Right forelimb (tissue), 1 donor: Measurements from ENCODE around the gene ZNF616.

Experiments used
- DNase-seq: peaks from one replicate; pipeline ENCODE4 v3.0.0-alpha.2; 2018

ZNF616 gene

GRCh38 chr19:52139252-52140031, at the start of gene ZNF616:
TSS of gene ZNF616 (minus strand) at chr19:52139938. CDS start at chr19:52130512, 9,426 bp downstream.
- DNase-seq: peak; percentile 98

DNA sequence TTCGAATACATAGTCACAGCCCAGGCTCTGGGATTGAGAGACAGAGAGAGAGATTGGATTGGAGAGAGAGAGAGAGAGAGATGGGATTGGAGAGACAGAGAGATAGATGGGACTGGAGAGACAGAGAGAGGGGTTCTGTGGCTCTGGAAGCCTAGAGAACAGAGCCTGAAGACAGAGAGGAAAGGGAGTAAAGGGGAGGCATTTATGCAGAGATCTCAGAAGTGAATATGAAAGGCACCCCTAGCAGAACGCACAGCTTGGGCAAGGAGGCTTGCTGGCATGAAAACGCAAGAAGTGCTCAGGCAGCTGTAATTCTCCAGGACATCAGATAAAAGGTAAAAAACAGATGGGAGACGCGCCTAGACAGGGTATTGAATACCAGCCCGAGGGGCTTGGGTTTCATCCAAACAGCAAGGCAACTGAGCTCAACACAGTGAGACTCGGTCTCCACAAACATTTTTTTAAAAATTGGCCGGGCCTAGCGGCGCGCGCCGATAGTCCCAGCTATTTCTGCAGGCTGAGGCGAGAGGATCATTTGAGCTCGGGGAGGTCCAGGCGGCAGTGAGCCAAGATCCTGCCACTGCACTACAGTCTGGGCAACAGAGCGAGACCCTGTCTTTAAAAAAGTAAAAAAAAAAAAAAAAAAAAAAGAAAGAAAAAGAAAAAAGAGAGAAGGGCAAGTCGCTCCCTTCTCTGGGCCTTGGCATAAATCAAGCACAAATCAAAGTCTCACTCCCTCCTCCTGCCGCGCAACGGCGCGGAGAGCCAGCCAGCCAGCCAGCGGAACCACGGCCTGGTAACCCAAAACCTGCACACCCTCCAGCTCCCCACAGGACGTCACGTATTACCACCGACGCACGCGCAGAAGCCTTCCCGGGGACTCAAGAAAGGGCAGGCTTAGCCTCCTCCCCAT, 49.3 kb upstream of the ZNF616 start:
- DNase-seq: peak; percentile 99

DNA sequence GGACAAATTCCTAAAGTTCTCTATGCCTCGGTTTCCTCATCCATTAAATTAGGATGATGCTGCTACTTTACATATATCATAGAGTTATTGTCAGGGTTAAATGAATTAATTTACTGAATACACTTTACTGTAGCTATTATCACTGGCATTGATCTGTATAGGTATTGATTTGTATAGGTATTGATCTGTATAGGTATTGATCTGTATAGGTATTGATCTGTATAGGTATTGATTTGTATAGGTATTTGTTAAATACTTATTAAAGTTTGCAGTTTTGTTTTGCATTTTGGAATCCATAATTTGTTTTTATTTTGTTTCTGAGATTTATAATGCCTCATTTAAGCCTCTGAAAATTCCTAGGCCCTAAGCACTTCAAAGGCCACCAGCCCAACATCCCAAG, 47.7 kb upstream of the ZNF616 start:
- no peak for DNase-seq

GRCh38 chr19:52176574-52176973, 36.8 kb upstream of the ZNF616 start:
- DNase-seq: no peak

DNA sequence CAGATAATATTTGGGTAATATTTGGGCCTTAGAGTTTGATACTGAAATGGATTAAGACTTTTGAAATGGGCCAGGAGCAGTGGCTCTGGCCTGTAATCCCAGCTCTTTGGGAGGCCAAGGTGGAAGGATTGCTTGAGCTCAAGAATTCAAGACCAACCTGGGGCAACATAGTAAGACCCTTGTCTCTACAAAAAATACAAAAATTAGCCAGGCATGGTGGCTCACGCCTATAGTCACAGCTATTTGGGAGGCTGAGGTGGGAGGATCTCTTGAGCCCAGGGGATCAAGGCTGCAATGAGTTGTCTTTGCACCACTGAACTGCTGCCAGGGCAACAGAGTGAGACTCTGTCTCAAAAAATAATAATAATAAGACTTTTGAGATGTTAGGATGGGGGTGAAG, 32.6 kb upstream of the ZNF616 start:
- DNase-seq: no peak

GRCh38 chr19:52171321-52172169, 31.8 kb upstream of the ZNF616 start, which contains the start of gene ZNF836:
TSS of gene ZNF836 (minus strand) at chr19:52171621. CDS start at chr19:52168072, 3,549 bp downstream.
- DNase-seq: peak; percentile 90

GRCh38 chr19:52170863-52171320, 31.2 kb upstream of the ZNF616 start:
- peak; percentile 62 for DNase-seq

DNA sequence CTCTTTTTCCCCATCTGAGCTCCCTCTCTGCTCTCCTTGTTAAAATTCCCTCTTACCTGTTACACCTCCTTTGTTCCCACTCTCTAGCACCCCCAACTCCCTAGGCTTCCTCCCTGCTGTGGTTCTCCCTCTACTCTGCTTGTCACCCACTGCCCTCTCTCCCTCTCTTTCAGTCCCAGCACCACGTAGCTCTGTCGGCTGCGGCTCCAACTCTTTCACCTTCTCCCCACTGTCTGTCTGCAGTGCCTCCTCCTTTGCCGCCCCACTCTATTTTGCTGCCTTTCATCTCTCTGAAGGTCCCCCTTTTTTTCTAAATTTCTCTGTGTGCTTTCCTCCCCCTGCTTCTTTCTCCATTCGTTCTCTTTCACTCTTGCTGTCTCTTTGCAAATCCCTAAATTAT, 30.6 kb upstream of the ZNF616 start:
- no peak for DNase-seq

DNA sequence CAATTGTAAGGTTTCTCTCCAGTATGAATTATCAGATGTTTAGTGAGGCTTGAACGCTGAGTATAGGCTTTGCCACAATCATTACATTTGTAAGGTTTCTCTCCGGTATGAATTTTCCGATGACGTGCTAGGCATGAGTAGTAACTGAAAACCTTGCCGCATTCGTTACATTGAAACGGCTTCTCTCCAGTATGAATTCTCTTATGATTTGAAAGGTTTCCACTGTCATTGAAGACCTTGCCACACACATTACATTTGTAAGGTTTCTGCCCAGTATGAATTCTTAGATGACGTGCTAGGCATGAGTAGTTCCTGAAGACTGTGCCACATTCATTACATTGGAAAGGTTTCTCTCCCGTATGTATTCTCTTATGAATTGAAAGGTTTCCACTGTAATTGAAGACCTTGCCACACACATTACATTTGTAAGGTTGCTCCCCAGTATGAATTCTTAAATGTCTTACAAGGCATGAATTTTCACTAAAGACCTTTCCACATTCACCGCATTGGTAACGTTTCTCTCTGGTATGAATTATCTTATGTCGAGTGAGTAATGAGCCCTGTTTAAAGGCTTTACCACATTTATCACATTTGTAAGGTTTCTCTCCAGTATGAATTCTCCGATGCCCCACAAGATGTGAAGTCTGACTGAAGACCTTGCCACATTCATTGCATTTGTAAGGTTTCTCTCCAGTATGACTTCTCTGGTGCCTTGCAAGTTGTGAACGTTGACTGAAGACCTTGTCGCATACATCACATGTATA, 16.0 kb upstream of the ZNF616 start:
- DNase-seq: no peak

GRCh38 chr19:52148256-52148655, 8.5 kb upstream of the ZNF616 start:
- no peak for DNase-seq

DNA sequence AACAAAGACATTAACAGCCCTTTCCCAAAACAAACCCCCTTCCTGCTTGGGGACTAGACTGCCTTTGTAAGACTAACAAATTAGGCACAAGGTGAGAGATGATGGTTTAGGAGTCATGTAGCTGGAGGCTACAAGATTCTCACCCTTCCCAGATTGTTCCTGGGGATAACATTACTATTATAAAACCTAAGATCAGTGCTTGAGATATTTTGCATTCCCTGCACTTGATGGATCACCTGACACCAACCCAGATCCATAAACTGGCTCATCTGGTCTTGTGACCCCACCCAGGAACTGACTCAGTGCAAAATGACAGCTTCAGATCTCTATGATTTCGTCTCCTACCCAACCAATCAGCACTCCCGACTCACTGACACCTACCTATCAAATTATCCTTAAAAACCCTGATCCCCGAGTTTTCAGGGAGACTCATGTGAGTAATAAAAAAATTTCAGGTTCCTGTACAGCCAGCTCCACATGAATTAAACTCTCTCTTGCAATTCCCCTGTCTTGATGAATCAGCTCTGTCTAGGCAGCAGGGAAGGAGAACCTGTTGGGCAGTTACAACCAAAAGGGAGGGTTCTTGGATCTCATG, 2.4 kb upstream of the ZNF616 start:
- DNase-seq: no peak

GRCh38 chr19:52141203-52141602, 1.5 kb upstream of the ZNF616 start:
- no peak for DNase-seq

GRCh38 chr19:52140032-52140710, 433 bp upstream of the ZNF616 start:
- DNase-seq: no peak

DNA sequence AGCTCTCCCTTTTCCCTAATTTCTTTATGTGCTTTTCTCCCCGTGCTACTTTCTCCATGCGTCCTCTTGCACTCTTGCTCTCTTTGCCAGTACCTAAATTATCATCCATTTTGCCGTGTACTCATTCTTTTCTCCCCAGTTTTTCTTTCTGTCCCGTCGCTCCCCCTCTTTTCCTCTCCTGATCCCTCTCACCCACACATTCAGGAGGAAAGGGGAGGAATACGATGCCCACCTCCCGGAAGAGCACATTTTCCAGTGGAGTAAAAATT, 821 bp downstream of the ZNF616 start:
- DNase-seq: no peak

- peak; percentile 62 for DNase-seq
These were observed 1.3 kb downstream of the ZNF616 start for GRCh38 chr19:52138278-52138982.

GRCh38 chr19:52120286-52120685, 19.5 kb downstream of the ZNF616 start:
- DNase-seq: no peak

- no peak for DNase-seq
These were observed 24.1 kb downstream of the ZNF616 start for GRCh38 chr19:52115526-52116053.

DNA sequence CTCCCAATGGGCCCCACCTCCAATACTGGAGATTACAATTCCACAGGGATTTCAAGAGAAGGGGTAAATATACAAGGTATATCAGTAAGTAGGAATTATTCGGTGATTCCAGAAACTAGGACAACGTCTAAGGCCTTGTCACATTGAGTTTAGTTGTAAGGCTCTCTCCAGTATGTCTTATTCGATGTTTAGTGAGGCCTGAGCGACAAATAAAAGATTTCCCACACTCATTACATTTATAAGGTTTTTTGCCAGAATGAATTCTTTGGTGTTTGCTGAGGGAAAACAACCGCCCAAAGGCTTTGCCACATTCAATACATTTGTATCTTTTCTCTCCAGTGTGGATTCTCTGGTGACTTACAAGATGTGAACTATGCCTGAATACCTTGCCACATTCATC, 25.0 kb downstream of the ZNF616 start:
- no peak for DNase-seq

- DNase-seq: no peak
These were observed 27.1 kb downstream of the ZNF616 start for GRCh38 chr19:52112624-52113023.

DNA sequence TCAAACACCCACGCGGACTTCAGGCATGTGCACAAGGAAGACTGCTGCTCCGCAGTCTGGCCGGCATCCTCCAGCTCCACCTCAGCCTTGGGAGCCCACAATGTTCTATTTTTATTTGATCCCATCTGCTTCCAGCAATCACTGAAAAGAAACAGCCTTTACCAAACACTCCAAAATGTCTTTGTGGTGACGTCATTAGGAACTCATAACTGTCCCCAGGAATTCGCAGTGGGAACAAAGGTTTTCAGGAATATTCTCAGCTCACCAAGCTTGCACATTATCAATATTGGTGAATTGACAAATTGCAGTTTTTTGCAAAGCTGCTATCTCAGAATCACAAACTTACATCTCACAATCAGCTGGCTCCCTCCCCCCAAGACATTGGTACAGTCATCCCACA, 29.0 kb downstream of the ZNF616 start:
- DNase-seq: no peak
